ENCODE data around the gene PTPRG.

Gene PTPRG

DNA sequence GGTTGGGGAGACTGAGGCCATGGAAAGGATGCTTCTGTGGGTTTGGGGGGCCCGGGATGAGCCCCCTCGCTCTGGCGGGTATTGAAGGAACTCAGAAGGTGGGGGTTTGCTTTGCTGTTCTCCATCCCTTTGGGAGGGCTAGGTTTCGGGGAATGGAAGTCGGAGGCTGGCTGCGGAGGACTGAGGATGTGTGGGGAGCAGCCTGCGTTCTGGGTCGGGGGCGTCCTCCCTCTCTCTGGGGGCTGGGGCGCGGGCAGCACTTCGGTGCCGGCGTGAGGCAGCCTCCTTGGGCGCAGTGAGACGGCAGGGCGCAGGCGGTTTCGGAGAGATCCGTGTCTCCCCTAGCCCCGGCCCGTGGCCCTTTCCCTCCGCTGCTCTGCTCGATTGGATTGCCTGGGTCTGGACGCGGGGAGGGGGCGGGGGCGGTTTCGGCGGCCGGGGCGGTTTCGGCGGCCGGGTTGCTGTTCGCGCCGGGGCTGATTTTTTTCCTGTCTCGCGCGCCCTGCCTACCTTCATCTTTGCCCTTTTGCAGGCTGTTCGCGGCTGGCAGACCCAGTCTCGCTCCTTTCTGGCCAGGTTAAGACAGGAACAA lies 1.4 kb downstream of the PTPRG start:
- peak overlapping the region; percentile 77 for H3K4me3 ChIP-seq (ENCODE audit: low read length)
- no peak for DNase-seq (ENCODE audit: low read depth)
- TF ChIP-seq, protein P1, sequence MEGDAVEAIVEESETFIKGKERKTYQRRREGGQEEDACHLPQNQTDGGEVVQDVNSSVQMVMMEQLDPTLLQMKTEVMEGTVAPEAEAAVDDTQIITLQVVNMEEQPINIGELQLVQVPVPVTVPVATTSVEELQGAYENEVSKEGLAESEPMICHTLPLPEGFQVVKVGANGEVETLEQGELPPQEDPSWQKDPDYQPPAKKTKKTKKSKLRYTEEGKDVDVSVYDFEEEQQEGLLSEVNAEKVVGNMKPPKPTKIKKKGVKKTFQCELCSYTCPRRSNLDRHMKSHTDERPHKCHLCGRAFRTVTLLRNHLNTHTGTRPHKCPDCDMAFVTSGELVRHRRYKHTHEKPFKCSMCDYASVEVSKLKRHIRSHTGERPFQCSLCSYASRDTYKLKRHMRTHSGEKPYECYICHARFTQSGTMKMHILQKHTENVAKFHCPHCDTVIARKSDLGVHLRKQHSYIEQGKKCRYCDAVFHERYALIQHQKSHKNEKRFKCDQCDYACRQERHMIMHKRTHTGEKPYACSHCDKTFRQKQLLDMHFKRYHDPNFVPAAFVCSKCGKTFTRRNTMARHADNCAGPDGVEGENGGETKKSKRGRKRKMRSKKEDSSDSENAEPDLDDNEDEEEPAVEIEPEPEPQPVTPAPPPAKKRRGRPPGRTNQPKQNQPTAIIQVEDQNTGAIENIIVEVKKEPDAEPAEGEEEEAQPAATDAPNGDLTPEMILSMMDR (conservative IDR thresholded peaks at IDR 0.05; ENCODE audit: low read depth, low read length) = no peak

DNA sequence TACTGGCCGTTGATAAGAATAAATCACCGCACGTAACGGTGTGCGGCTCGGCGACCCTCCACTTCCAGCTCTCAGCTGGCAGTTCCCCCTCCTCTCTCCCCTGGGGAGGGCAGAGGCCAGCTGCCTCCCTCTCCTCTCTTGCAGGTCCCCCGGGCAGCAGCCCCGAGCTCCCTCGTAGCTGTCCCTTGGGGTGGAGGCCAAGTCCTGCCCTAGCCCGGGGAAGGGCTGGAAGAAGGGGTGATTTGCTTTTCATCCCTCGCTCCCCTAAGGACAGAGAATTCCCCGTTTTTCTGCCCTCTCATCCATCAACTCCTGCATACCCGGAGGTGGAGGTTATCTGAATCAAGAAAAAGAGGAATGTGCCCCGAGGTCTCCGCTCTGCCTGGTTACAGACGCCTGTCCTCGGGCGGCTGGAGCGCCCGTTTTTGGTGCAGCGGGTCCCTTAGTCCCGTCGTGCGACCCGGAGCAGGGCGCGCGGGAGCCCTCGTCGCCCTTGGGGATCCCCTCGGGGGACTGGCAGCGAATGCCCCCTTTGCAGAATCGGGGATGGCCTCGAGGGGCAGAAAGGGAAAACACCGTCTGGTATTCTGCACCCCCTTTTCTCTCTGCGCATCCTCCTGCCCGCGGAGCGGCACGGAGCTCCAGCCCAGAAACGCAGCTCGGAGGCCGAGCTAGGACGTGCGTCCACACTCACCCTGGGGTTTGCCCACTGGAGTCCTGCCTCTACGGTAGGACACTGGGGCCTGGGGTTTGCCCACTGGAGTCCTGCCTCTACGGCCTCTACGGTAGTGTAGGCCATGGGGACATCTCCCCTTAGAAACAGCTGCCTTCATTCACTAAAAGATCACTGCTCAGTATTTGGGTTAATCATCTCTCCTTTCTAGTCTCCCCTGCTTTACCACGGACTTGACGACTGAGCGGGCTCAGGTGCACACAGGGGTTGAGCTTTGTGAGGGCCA lies 2.2 kb downstream of the PTPRG start:
- DNase-seq (ENCODE audit: low read depth) = no peak
- H3K4me3 ChIP-seq (ENCODE audit: low read length) = peak overlapping the region; percentile 77
- TF ChIP-seq, protein P1 (conservative IDR thresholded peaks at IDR 0.05; ENCODE audit: low read depth, low read length) = no peak

DNA sequence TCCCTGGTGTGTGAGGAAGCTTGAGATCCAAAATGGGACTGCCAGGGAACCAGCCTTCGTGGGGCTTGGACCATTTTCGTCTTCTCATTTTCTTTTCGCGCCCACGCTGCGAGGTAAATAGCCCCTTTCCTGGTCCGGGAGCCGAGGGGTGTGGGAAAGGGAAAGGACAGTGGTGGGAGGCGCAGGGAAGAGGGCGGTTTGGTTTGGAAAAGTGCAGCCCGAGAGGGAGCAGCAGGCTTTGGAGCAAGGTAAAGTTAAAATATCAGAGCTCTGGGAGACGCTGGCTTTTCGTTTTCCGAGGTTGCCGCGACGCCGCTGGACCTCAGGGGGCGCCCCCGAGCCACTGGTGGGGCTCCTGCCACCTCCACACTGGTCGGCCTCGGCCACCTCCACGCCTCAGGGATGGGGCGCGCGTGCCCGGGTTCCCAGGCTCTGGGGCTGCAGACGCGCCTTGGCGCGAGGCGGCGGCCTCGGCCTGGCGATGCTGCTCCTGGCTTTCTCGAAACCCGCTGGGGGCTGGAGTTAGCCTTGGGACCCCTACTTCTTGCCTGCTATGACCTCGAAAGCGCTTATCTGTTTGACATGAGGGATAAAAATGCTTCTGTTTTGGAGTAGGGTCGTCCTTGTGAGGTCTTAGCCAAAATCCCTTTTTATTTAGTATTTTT lies 3.2 kb downstream of the PTPRG start:
- DNase-seq (ENCODE audit: low read depth) = peak; percentile 28
- H3K4me3 ChIP-seq (ENCODE audit: low read length) = peak overlapping the region; percentile 77
- TF ChIP-seq, protein P1 (conservative IDR thresholded peaks at IDR 0.05; ENCODE audit: low read depth, low read length) = peak; percentile 75

DNA sequence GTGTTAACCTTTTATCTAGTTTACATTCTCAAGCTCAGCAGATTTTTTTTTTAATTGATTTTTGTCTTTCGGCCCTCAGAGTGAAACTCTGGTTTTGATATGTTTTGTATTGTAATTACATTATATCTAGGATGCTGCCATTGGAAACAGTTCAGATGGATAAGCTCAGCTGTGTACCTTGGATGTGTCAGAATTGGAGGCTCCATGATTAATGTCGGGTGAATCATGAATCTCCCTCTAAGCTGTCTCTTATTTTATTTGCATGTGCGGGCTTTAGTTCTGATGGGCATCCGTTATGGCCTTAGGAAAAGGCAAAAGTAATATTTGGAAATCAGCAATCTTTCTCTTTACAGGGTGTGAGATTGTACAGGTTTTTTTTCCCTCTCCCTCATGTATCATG lies 4.2 kb downstream of the PTPRG start:
- TF ChIP-seq, protein P1 (conservative IDR thresholded peaks at IDR 0.05; ENCODE audit: low read depth, low read length) = no peak
- H3K4me3 ChIP-seq (ENCODE audit: low read length) = no peak overlapping the region

DNA sequence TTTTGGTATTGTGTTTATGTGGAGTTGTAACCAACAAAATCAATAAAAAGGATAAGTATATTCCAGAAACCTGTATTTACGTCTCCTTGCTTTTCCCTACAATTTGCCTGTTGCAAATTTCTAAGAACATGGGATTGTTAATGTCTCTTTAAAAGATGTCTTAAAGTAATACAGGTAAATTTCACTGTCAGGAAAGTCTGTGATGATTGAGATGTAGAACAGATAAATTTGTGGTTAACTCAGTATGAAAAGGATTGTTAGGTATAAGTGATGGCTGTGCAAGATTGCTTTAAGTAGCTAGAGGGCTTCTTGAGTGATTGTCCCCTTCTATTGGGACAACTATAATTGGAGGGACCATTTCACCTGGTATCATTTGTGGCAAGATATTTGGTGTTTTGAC lies 6.8 kb downstream of the PTPRG start:
- H3K4me3 ChIP-seq (ENCODE audit: low read length) = no peak overlapping the region
- no peak for DNase-seq (ENCODE audit: low read depth)
- TF ChIP-seq, protein P1 (conservative IDR thresholded peaks at IDR 0.05; ENCODE audit: low read depth, low read length) = no peak

More for the DNA sequence above, 4.2 kb downstream of the PTPRG start:
- DNase-seq (ENCODE audit: low read depth) = no peak

DNA sequence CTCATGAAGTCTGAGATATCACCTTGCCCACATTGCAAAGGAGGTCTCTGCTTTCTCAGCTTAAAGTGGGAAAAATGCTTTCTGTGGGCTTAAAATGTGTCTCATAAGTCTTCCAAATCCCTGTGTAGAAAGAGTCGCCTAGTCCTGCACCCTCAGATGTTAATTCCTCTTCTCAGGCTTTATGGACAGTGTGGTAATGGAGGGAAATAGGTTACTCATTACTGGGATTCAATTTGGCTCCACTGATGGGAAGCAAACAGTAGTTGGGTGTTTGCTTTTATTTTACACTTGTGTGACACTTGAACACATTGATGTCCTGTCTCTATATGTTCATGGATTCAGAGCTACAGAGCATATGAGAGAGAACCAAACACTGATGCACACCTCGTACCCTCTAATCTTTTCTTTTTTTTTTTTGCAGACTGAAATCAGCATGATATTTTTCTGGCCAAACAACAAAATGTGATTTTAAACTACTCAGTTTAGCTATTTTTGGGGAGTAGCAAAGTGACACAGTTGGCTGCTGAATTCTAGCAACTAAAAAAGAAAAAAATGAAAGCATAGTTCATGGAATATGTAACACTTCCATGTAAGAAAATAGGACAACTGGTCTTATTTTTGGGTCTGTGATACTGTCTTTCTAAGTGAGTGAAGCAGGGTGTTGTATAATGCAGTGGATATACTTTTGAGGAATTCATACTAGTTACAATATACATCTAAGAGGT lies 8.6 kb downstream of the PTPRG start:
- TF ChIP-seq, protein P1 (conservative IDR thresholded peaks at IDR 0.05; ENCODE audit: low read depth, low read length) = no peak
- no peak overlapping the region for H3K4me3 ChIP-seq (ENCODE audit: low read length)
- DNase-seq (ENCODE audit: low read depth) = no peak
